Bronchus fibroblast of lung (primary cell): ENCODE results near the gene ATF2. TPM values are rescaled to one million over a fixed set of nuclear protein-coding genes. Genes with fewer than 3 reads are reported as not detected.

Experiments
- total RNA-seq: library from RNA; depleted of rRNA; stranded (reverse); fragments of >200 nt; gene quantifications from 2 replicates; pipeline ENCODE4 v1.2.3, GENCODE V29; 2015

The ATF2 gene
- 14.5 and 16.9 TPM in 2 replicates for total RNA-seq

GRCh38 chr2:175167792-175168563 is at the start of gene ATF2:
Gene ATF2 (minus strand): TSS chr2:175168203. CDS start chr2:175136443, 31,760 bp downstream.

DNA sequence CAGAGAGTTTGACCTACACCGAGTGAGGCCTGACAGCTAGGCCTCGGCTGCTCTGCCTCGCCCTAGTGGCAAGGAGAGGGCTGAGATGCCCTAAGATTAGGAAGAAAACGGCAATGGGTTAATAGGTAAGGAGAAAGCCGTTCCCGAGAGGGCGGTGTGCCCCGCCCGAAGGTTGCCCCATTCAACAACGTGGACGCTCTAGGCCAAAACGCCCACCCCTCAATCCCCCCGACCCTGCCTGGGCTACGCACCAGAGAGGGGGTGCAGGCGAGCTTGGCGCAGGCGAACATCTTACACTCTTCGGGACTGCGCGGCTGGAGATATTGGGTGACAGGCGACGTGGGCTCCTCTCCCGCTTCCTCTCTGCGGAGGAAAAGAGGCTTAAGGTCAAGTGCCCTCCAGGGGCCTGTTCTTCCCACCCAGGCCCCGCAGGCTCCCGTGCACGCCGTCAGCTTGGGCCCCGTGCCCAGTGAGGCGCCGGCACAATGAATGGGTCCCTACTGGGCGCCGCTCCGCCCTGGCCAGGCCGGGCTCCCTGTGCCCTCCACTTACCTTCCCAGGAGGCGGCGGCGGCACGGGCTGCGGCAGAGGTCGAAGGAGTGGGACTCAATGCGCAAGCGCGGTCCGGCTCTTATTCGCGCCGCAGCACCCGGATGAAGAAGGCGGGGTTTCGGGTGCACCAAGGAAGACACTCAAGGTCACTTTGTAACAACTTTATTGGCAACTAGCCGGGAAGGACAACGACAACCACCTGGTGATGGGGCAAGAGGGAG is 13.3 kb upstream of the ATF2 start, which contains the start of gene ATP5MC3:
ATP5MC3 (minus strand) TSS at position 607 of the 773 bp plus-strand sequence; CDS start at position 290, 317 bp downstream.

Other genes with a start within 250 kb of the ATF2 start
- gene CHN1, start 162.8 kb downstream of the ATF2 start, total RNA-seq, result 54.6 and 58.0 TPM in 2 replicates
- gene ATP5MC3, start 13.5 kb upstream of the ATF2 start, total RNA-seq, result 140 and 161 TPM in 2 replicates